GM21786 (cell line): Measurements from ENCODE around the gene CSPG4.
"Not testable (repeated sequence)": the region's sequence is repeated elsewhere in the genome, so short reads cannot be mapped to it uniquely, and the experiment has no call there.

Experiments used
- ATAC-seq: cut with Tn5 transposase; IDR thresholded peaks from one replicate; pipeline ENCODE4 v1.9.1; 2021; ENCODE audit not compliant: unreplicated experiment

Gene CSPG4

DNA sequence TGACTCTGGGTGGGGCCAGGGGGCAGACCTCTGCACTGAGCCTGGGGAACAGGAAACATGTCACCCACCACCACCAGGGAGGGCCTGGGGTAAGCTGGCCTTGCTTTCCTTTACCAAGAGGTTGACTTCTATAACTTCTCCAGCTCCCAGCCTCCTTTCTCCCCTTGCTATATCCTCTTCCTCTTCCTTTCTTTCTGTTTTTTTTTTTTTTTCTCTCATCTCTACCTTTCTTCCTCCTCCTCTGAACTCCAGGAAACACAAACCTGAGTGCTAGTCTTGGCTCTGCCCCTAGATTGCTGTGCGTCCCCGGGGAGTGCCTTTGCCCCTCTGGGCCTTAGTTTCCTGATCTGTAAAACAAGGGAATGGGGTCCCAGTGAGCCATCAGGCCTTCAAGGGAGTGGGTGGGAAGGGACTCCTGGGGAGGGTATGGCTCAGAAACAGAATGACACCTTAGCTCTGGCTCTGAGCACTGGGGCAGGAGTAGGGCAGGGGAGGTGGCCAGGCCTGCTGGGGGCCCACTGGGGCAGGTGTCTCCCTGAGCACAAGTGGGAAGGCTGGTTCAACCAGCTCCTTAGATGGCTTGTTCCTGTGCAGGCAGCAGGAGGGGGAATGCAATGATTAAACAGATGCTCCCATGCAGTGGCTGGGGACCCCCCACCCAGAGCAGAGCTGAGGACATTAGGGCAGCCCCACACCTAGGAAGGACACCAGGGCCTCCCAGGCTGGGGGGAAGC, 60.7 kb downstream of the CSPG4 start:
- ATAC-seq, result no peak

DNA sequence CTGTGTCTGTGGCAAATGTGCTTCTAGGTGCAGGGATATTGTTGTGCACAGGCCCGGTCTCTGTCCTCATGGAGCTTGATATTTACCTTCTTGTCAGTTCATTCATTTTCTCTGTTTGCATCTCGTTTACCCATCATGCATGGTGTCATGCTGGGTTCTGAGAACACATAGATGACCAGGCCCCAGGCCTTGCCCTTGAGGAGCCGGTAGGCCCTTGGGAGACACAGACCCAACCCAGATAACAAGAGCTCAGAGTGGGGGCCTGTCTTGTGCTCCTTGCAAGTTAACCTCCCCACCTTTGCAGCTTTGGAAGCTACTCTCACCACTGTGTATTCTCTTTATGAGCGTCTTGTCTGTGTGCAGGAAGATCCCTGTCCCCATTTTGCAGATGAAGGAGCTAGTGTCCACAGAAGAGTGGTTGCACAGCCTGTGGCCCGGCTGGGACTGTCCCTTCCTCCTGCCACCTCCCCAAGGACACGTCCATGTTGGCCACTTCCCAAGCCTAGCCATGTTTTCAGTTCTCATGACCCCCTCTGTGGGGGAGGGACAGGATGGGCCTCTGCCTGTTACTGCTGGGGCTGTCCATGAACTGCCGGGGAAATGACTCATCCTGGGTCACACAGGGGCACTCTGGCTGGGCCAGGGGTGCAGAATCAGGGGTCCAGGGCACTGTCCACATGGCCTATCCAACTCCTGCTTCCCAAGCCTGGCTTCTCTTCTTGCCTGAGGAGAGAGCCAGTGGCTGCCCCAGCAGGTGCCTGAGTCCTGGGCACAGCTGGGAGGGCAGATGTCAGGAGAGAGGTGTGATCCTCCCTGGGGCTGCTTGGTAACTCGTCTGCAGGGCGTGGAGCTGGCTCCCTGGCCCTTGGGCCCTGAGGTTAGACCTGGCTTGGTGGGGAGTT, 61.5 kb downstream of the CSPG4 start:
- ATAC-seq, result no peak

DNA sequence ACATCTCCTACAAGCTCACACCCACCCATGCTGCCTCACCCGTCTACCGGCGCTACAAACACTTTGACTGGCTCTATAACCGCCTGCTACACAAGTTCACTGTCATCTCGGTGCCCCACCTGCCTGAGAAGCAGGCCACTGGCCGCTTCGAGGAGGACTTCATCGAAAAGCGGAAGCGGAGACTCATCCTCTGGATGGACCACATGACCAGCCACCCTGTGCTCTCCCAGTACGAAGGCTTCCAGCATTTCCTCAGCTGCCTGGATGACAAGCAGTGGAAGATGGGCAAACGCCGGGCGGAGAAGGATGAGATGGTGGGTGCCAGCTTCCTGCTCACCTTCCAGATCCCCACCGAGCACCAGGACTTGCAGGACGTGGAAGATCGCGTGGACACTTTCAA, 62.8 kb downstream of the CSPG4 start:
- no peak for ATAC-seq

DNA sequence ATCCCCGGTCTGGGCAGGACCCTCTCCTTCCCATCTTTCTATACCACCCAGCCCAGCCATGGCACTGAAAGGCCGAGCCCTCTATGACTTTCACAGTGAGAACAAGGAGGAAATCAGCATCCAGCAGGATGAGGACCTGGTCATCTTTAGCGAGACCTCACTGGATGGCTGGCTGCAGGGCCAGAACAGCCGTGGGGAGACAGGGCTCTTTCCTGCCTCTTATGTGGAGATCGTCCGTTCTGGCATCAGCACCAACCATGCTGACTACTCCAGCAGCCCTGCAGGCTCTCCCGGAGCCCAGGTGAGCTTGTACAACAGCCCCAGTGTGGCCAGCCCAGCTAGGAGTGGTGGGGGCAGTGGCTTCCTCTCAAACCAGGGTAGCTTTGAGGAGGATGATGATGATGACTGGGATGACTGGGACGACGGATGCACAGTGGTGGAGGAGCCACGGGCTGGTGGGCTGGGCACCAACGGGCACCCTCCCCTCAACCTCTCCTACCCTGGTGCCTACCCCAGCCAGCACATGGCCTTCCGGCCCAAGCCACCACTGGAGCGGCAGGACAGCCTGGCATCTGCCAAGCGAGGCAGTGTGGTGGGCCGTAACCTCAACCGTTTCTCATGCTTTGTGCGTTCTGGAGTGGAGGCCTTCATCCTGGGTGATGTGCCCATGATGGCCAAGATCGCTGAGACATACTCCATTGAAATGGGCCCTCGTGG, 63.4 kb downstream of the CSPG4 start:
- ATAC-seq, result no peak

DNA sequence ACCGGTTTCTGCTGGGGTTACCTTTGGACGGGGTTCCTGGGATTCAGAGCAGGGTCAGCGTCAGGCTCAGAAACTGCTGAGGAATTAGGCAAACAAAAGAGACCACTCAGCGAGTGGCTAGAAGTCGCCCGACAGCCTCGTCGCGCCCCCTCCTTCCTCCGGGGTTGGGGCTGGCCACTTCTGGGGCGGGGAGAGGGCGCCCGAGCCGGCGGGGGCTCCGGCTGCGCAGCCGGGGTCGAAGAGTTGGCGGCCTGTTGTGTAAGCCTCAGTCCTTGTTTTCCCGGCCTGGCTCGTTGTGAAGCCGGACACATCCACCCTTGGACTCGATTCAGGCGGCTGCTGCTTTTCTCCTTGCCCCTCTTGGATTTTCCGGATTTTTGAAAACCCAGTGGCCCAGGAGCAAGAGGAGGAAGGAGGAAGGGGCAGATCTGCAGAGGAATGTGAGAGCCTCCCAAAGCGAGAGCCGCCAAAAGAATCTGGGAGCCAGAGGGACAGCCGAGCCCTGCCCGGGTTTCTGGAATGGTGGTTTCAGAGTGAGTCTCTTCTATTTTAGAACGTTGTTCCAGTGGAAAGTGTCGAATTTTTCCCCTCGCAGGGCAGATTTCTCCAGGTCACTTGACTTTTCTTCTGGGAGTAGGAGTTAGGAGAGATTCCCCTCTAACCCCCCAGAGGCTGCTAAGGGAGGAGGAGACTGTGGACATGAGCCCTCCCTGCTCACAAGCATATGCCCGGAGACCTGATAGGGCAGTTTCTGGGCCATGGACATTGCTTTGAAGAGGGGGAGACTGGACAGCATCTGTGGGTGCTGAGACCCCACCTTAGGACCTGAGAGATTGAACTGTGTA, 64.3 kb downstream of the CSPG4 start:
- no peak for ATAC-seq

DNA sequence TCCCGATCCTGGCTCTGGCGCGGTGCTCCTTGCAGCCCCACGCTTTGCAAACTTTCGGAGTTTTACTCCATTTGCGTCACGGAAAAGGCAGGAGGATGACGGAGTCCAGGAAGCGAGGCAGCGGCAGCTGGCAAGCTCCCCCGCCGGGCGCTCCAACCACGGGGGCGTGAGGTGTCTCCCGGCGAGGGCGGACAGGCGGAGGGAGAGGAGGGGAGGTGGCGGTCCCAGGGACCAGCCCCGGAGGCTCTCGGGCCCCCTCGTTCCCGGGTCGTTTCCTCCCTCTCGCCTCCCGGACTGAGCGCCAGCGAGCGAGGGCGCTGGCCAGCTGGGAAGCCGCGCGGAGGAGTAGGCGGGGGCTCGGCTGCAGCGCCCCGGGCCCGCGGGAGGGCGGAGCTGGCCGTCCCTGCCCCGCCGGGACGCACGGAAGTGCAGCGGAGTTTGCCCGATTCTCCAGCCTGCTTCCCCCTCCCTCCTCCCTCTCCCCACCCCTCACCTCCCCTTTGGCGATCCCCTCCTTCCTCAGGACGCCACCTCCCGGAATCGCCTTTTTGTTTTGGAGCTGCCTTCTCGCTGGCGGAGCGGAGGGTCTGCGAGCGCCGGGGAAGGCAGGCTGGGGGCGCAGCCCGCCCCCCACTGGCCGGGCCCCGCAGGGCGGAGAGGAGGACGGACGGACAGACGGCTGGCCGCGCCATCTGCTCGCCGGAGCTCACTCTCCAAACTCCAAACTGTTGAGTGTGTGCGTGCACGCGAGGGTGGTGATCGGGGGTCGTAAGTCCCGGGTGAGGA, 65.1 kb downstream of the CSPG4 start, which contains the start of gene SNX33:
Gene SNX33, plus strand, starts transcription at position 543 of the 786 bp plus-strand sequence. CDS start 1,191 bp downstream, outside the sequence.
- no peak for ATAC-seq

DNA sequence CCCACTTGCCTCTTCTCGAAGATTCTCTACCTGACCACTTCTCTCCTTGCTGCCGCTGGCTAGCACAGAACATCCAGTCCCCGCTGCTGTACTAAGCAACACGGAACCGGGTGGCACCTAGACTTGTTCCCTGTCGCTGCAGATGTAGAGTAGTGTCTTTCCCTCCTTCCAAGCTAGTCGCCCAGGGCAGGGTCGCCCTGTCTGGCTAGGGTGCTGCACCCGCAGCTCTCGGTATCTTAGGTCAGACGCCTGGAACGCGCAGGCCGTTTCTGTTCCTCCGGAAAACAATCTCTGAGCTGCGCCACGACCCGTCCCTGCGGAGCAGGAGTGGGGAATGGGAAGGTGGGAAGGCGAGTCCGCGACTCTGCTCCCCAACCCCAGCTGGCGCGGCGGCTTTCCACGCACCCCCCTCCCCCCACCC, 65.7 kb downstream of the CSPG4 start:
- ATAC-seq, result no peak

DNA sequence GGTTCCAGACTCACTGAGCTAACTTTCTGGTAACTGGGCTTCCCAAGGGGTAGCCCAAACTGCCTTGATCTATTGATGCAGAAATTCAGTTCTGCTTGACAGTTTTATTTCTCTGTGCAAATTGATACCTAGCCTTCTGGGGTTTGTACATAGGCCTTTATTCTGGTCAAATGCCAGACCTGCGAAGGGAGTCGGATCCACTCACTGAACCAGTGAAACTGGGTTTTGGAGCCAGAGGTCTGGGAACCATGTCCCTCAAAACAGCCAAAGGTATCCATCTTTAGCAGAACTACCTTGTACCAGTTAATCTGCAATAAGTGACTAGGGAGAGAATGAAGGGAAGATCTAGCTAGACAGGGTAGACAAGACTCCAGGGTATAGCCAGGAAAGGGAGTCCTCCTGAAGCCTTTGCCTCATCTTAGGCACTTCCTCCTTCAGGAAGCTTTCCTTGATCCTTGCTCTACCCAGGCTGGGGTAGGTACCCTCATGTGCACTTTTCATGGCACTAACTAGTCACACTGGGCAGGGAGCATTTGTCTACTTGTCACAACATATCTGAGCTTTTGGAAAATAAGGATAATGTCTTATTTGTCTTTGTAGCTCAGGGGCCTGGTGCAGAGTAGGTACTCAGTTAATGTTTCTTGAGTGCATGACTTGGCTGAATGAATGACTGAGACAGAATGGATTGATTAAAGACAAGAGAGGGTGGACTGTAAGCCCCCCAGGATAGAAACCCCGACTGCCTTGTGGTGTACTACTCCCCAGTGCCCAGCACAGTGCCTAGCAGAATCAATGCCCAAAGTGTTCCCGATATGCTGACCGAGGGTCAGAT, 66.3 kb downstream of the CSPG4 start:
- no peak for ATAC-seq

DNA sequence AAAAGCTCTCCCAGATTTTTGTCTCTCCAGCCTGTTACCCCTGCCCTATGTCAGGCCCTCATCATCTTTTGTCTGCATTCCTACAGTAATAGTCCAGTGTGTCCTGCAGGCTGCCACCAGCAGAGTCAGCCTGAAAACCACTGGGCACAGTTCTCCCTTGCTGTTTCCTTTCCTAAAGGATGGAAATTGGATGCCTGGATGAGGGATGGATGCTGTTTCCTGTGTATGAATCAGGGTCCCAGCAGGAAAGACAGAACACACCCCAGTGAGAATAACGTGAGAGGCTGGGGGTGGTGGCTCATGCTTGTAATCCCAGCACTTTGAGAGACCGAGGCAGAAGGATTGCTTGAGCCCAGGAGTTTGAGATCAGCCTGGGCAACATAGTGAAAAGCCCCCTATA, 68.3 kb downstream of the CSPG4 start:
- ATAC-seq, result no peak

DNA sequence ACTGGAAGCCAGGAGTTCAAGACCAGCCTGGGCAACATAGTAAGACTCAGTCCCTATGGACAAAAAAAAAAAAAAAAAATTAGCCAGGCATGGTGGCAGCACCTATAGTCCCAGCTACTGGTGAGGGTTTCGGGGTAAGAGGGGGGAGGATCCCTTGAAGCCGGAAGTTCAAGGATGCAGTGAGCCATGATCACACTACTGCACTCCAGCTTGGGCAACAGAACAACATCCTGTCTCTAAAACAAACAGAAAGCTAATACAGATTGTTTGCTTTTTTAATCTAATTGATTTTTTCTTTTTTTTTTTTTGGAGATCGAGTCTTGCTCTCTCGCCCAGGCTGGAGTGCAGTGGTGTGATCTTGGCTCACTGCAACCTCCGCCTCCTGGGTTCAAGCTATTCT, 71.0 kb downstream of the CSPG4 start:
- no peak for ATAC-seq

DNA sequence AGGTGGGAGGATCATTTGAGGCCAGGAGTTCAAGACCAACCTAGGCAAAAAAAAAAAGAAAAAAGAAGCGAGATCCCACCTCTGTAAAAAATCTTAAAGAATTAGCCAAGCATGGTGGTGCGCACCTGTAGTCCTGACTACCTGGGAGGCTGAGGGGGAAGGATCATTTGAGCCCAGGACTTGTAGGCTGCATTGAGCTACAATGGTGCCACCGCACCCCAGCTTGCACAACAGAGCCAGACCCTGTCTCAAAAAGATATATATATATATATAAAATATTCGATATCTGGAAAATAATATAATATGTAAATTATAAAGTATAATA, 71.5 kb downstream of the CSPG4 start:
- no peak for ATAC-seq

DNA sequence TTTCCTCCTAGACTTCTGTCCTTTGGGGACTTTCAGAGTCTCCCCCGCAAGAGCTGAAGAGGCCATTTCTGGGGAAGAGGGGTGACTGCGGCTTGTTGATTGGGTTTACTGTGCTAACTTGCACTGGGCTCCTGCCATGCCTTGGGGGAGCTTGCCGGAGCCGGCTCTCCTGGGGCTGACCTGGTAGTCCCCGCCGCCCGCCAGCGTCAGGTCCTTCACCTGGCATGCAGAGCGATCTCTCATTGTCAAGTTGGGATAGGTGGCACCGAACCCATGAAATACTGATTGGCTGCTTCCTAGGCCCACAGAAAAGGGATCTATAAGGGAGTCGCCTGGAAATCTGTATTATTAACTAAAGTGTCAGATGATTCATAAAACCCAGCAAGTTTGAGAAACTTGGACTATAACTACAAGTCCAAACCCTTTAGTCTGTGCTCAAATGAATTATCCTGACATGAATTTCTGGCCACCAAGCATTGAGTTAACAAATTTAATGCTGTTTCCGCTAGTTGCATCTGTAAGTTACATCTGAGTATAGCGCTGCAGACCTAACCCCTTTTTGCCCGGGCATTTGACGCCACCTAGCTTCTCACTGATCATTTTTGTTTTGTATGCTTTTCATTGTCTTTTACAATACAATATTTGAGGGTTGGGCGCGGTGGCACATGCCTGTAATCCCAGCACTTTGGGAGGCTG, 72.0 kb downstream of the CSPG4 start:
- ATAC-seq, result peak; percentile 20

DNA sequence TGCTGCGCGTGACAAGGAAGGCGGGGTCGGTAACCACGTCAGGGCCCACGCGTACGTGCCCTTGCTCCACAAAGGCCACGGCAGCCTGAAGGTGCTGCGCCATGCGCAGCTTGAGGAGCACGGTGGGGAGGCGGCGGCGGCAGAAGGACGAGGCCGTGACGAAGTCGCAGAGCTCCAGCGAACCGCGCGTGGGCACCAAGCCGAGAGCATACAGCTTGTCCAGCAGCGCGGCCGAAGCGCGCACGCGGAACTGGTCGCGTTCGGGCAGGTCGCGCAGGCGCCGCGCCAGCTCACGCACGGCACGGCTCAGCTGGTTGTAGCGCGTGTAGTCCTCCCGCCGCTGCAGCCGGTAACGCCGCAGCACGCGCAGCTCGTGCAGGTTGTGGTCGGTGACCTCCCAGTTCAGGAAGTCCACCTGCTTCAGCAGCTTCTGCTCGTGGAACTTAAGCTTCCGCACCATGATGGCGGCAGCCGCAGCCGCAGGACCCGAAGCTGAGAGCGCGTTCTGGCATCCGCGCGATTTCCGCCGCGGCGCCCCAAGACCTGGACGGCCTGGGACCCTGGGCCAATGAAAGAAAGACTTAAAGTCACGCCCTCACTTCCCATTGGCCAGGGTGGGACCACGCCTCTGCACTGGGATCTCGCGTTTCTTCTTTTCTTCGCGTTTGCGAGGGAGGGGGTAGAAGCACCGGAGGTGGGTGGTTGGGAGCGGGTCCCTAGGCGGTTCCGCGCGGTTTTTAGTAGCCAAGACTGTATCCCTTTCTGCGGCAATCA, 72.8 kb downstream of the CSPG4 start, which contains the start of gene IMP3:
Gene IMP3, minus strand, starts transcription at position 516 of the 774 bp plus-strand sequence. Its CDS starts 56 bp downstream, at position 460.
- ATAC-seq, result peak; percentile 93

DNA sequence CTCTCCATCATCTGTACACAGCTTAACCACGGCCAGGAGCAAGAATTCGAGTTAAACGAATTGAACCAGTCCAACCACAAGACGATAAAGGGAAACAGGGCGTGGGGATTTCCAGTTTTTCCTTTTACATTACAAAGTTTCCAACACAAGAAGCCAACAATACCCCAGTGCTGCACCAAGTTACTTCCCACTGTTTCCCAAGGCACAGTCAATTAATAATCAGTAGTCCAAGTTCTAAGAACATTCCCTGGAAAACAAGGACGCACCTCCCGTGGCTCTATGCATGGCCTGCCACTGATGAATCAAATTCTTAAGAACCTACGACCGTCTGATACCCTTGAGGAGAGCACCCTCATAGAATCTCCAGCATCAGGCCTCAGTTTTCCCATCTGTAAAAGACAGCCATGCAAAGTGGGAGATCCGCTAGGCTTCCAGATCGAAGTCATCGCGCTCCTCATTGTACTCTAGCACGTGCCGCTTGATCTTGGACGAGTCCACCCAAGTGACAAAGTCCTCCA, 73.4 kb downstream of the CSPG4 start:
- ATAC-seq, result no peak

DNA sequence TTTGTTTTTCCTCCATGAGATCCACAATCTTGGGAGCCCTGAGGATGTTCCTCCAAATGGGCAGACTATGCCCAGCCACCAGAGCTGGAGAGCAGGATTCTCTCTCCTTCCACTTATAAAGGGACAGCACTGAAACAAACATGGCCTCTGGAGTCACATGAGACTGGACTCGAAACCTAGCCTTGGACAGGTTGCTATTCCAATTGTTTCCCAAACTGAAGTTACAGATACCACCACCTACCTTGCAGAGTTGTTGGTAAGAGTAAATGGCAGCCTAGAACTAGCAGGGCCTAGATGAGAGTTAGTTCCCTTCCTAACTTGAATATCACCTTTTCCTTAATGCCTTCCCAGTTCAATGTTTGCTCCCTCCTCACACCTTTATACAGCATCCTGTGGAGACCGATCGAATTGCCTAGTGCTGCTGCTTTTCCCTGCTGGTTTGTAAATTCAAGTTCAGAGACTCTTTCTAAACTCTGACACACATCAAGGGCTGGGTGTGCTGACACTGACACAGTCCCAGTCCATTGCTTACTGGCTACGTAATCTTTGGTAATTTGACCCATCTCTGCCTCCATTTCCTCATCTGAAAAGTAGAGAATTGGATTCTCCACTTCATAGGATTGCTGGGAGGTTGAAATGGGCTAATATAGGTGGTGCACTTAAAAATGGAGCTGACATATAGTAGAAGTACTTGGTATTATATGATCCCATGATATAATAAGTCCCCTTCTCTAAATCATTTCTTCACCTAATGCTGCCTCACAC, 75.2 kb downstream of the CSPG4 start:
- ATAC-seq, result no peak

DNA sequence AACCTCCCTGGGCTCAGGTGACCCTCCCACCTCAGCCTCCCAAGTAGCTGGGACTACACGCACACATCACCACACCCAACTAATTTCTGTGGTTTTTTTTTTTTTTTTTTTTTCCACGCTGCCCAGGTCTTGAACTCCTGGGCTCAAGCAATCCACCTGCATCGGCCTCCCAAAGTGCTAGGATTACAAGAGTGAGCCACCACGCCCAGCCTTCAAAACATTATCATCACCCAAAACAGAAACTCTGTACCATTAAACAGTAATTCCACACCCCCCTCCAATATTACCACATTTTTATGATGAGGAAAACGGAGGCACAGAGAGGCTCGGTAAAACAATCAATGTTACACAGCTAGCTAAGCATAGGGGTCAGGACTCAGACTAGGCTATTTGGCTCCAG, 76.6 kb downstream of the CSPG4 start:
- no peak for ATAC-seq

DNA sequence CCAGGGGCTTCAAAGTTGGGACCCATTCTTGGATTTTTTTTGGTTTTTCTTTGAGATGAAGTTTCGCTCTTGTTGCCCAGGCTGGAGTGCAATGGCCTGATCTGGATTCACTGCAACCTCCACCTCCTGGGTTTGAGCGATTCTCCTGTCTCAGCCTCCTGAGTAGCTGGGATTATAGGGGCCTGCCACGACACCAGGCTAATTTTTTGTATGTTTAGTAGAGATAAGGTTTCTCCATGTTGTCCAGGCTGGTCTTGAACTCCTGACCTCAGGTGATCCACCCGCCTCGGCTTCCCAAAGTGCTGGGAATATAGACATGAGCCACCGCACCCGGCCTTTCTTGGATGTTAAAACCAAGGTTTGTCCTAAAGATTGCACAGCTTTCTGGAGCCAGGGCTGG, 78.7 kb downstream of the CSPG4 start:
- ATAC-seq, result not testable (repeated sequence)
